ENCODE measurements around the gene RAD51B. TPM values are rescaled to one million over a fixed set of nuclear protein-coding genes. Genes with fewer than 3 reads are reported as not detected.

Gene RAD51B
- polyA plus RNA-seq, 1 experiment = 6.6 TPM

GRCh38 chr14:68386446-68386845 is 566.9 kb downstream of the RAD51B start:
- POLR2A ChIA-PET = no interaction called here
- H3K9me3 ChIP-seq (ENCODE audit: control insufficient read depth, insufficient read depth, low read length) = no peaks in the 10 kb centered on the region
- TF ChIP-seq CTCF (IDR thresholded peaks at IDR 0.05; ENCODE audit: low read depth, low read length) = no peak
- CTCF ChIA-PET = no interaction called here
- H3K4me3 ChIP-seq (ENCODE audit: low read depth, low read length) = no peak overlapping the region
- H3K27me3 ChIP-seq (ENCODE audit: control insufficient read depth, insufficient read depth, low read length) = no peaks in the 10 kb centered on the region
- no peak for DNase-seq (ENCODE audit: low read depth, low spot score)
- H3K27ac ChIP-seq (ENCODE audit: low read depth, low read length) = no peak overlapping the region

GRCh38 chr14:68386950-68387779 is 567.6 kb downstream of the RAD51B start:
- DNase-seq (ENCODE audit: low read depth, low spot score) = no peak
- H3K9me3 ChIP-seq (ENCODE audit: control insufficient read depth, insufficient read depth, low read length) = no peaks in the 10 kb centered on the region
- CTCF ChIA-PET = no interaction called here
- H3K27me3 ChIP-seq (ENCODE audit: control insufficient read depth, insufficient read depth, low read length) = no peaks in the 10 kb centered on the region
- TF ChIP-seq CTCF (IDR thresholded peaks at IDR 0.05; ENCODE audit: low read depth, low read length) = no peak
- H3K4me3 ChIP-seq (ENCODE audit: low read depth, low read length) = no peak overlapping the region
- POLR2A ChIA-PET = no interaction called here
- no peak overlapping the region for H3K27ac ChIP-seq (ENCODE audit: low read depth, low read length)

- ChIA-PET POLR2A (no interaction called here), CTCF (no interaction called here)
- TF ChIP-seq CTCF (IDR thresholded peaks at IDR 0.05; ENCODE audit: low read depth, low read length) = no peak
- no peak for DNase-seq (ENCODE audit: low read depth, low spot score)
- Histone ChIP-seq H3K27ac (ENCODE audit: low read depth, low read length) (no peak overlapping the region), H3K4me3 (ENCODE audit: low read depth, low read length) (no peak overlapping the region), H3K9me3 (ENCODE audit: control insufficient read depth, insufficient read depth, low read length) (no peaks in the 10 kb centered on the region), H3K27me3 (ENCODE audit: control insufficient read depth, insufficient read depth, low read length) (no peaks in the 10 kb centered on the region)
Observed at GRCh38 chr14:68389943-68390342, 570.4 kb downstream of the RAD51B start.

GRCh38 chr14:68390741-68391140 is 571.2 kb downstream of the RAD51B start:
- Histone ChIP-seq H3K9me3 (ENCODE audit: control insufficient read depth, insufficient read depth, low read length) (no peaks in the 10 kb centered on the region), H3K27ac (ENCODE audit: low read depth, low read length) (no peak overlapping the region), H3K27me3 (ENCODE audit: control insufficient read depth, insufficient read depth, low read length) (no peaks in the 10 kb centered on the region), H3K4me3 (ENCODE audit: low read depth, low read length) (no peak overlapping the region)
- ChIA-PET POLR2A (no interaction called here), CTCF (no interaction called here)
- no peak for TF ChIP-seq CTCF (IDR thresholded peaks at IDR 0.05; ENCODE audit: low read depth, low read length)
- DNase-seq (ENCODE audit: low read depth, low spot score) = no peak

- no peak for DNase-seq (ENCODE audit: low read depth, low spot score)
- Histone ChIP-seq H3K27me3 (ENCODE audit: control insufficient read depth, insufficient read depth, low read length) (no peaks in the 10 kb centered on the region), H3K4me3 (ENCODE audit: low read depth, low read length) (no peak overlapping the region), H3K27ac (ENCODE audit: low read depth, low read length) (no peak overlapping the region), H3K9me3 (ENCODE audit: control insufficient read depth, insufficient read depth, low read length) (no peaks in the 10 kb centered on the region)
- TF ChIP-seq CTCF (IDR thresholded peaks at IDR 0.05; ENCODE audit: low read depth, low read length) = no peak
- POLR2A ChIA-PET = no interaction called here
- CTCF ChIA-PET = no interaction called here
Observed at GRCh38 chr14:68391311-68392014, 571.9 kb downstream of the RAD51B start.

Data from AG04450 (cell line).